Inferior parietal cortex (tissue), 1 donor: ENCODE data around the gene LTBP2.

ENCODE experiments used
- DNase-seq: peaks from one replicate; pipeline ENCODE4 v3.0.0-alpha.2; 2016; ENCODE audit errors: extremely low spot score

LTBP2 gene

DNA sequence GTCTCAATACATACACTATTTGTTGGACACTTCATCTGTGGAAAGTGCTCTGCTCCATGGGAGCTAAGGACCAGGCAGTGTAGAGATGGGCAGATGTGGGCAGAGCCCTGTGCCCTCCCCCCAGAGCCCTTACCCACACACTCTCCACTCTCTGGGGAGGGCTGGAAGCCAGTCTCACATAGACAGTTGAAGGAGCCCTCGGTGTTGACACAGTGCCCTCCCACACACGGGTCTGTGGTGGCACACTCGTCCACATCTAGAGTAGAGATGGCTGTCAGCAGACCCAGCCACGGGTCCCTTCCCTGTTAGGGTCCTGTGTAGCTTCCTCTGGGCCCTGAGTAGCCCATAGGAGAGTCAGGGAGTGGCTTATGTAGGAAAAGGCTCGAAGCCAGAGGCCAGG lies 104.2 kb downstream of the LTBP2 start:
- DNase-seq, result no peak

DNA sequence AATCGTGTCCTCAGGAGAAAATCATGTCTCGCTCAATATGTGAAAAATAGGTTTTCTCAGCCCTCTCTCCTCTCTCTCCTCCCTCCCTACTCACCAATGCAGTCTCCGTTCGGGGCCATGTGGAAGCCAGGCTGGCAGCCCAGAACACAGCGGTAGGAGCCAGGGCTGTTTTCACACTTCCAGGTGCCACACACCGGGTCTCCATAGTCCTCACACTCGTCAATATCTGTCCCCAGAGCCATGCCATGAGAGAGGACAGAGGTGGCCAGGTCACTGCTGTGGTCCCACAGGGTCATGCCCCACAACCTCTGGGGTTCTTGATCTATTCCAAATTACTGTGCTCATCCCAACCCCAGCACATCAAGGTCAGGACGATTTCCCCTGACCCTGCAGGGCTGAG lies 105.0 kb downstream of the LTBP2 start:
- DNase-seq, result no peak

DNA sequence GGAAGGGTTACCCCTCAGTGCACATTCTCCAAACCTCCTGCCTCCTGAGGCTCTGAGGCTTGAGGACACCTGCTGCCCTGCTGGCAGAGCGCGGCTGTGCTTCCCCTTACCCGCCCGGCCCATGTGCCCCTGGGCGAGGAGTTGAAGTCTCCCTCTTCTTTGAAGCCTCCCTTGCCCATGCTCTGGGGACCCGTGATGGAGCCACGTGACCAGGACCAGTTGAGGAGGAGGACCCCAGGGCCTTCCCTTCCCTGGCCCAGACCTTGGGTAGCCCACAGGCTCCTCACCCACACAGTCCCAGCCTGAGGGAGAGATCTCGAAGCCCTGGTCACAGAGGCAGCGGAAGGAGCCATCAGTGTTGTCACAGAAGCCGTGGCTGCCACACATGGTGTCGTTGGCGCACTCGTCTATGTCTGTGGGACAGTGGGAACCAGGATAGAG lies 105.6 kb downstream of the LTBP2 start:
- DNase-seq, result no peak

DNA sequence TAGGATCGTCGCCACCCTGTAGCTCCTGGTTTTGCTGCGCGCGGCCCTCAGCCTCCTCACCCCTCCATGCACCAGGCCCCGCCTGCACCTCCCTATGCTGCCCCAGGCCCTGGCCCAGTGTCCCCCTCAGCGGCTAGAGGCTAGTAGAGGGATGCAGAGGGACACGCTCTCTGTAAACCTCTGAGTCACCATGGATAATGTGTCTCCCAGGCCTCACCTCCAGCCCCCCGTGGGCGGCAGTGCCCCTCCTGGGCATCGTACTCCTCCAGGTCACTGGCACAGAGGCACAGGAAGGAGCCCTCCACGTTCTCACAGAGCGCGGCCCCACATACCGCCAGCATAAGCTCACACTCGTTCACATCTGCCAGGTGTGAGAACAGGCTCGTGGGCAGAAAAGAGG lies 106.2 kb downstream of the LTBP2 start:
- no peak for DNase-seq

DNA sequence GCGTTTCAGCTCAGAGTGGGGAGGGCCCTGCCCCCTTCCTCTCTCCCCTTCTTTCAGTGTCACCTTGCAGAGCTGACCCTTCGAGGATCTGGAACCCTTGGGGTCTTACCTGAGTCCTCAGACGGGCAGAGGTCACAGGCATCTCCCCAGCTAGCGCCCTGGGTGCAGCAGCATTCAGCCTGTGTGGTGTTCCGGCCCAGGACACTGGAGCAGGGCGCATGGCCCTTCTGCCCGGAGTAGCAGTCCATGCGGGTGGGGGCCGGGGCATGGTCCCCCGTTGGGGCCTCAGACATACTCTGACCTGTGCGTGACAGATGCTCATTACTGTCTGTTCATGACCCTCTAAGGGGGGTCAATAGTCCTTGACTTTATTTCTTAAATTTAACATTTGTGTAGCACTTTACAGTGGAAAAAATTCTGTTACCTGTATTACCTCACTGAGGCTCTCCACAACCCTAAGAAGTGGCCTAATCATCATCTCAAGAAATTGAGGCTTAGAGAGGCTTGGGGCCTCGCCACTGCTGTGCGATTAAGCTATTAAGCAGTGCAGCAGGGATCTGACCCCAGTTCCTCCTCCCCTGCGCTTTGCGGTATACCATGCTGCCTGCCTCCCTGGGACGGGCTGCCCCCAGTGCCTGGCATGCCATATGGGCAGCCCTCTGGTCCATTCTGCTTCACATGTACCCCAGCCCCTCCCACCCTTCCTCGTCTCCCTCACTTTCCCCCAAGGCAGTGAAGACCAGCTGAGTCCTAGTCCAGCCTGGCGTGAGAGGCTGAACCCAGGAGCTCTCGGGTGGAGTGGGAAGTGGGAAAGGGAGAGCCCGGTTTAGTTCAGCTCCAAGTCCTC lies 106.9 kb downstream of the LTBP2 start:
- no peak for DNase-seq

DNA sequence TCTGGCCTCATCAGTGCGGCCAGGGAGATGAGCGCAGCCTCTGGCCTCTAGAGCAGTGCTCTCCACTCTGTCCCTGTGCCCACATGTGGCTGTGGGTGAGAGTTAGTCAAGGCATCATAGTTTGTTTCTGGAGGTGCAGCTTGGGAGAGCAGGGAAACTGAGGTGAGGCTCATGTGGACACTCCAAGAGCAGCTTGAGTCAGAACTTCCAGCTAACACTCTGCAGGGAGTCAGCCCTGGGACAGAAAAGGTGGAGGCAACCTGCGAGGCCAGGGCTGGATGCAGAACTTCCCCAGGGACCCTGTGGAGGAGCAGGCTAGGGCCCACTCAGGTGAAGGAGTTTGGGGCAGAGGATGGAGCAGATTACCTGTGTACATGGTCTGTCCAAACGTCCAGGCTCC lies 107.6 kb downstream of the LTBP2 start:
- DNase-seq, result no peak

DNA sequence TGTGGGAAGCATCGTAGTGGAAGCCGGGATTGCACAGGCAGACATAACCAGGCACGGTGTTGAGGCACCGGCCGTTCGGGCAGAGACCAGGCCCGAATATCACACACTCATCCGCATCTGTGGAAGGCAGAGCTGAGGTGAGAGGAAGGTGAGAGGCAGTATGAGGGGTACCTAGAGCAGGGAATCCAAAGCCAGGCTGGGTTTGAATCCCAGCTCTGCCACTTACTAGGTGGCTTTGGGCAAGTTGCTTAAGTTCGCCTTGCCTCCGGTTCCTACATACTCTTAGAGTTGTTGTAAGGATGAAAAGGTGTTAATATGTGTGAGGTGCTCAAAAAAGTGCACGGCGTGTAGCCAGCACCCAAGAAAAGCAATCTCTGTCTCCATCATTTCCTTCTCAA lies 108.1 kb downstream of the LTBP2 start:
- DNase-seq, result no peak

DNA sequence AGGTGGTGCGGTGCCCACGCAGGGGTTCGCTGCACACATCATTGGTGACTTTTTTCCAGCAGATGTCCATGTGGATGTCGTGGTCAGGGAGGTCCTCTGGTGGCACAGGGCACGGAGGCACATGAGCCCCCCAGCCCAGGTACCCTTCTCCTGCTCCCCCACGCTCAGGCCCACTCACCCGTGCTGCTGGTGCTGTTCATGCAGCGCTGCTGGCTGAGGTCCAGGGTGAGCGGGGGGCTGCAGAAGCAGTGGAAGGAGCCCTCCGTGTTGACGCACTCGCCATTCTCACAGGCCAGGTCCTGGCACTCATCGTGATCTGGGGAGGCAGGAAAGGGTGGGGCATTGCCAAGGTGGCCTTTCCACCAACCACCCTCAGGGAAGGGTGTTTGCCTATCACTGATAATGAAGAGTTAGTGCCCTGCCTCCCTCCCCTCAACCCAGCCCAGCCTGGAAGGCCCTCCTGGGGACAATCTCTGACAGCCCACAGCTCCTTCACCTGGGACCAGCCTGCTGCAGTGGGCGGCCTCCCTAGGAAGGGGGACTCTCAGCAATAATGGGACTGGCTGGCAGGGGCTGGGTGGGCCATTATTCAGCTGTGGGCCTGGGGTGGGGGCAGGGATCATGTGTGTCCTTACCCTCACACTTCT lies 108.6 kb downstream of the LTBP2 start:
- DNase-seq, result no peak

DNA sequence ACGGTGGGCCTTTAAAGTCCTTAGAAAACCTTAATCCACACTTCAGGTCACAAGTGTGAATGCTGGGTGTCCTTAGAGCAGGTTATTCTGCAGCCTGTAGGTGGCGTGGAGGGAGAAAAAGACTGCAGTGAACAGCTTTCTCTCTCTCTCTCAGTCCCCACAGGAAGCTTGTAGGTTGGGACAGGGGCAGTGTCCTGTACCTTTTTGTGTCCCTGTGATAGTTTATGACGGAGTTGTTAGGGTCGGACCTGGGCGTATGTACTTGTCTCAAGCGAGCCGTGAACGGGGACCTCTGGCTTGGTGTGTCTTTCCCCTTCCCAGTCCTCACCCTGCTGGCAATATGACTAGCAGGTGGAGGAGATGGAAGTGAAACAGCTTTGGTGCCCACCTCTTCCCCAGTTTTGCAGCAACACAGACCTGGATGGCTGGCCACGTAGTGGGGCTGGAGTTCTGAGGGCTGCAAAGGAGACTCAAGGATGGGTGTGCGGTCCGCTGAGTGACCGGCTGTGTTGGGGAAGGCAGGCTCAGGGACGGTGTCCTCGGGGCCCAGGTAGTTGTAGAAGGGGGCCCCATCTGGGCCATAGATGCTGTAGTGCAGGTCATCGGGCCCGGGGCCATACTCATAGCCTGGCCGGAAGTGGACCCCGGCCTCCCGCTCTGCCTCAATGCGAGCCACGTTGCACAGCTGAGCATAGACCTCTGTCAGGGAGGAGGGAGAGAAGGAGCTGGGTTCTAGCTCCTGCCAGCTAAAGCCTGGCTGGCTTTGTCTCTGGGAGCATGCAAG lies 109.6 kb downstream of the LTBP2 start:
- DNase-seq, result peak; percentile 52

DNA sequence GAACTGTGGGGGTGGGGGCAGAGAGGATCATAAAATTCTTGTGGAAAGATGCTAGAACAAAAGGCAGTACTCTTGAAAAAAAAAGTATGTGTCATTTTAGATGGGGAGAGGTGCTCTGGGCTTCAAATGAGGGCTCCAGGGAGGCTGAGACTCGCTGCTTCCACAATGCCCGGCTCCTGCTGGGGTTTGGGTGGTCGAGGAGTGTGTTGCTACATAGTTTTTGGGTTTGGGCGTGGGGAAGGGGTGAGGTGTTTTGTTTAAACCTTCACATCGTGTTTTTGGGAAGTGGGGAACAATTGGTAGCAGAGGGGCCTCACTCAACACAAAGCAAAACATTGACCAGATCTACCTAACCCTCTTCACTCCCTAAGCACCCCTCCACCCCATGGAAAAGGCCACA lies 110.3 kb downstream of the LTBP2 start:
- no peak for DNase-seq

DNA sequence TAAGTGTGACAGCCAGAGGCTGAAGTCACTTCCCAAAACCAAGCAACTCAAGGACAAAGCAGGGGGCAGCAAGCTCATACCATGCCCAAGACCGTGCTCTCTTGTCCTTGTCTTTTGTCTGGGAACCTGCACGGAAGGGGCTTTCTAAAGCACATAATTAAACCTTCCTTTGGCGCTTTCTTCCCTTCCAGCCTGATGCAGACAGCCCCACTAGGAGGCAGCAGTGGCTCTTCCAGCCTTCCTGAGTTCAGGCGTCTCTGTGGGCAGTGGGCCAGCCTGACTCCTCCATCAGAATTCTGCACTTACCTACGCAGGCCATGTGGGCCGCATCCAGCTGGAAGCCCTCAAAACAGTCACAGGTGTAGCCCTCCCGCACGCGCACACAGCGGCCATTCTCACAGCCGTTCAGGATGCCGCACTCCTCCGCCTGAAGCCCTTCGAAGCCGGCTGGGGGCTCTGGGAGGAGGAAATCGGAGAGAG lies 110.9 kb downstream of the LTBP2 start:
- peak; percentile 78 for DNase-seq

DNA sequence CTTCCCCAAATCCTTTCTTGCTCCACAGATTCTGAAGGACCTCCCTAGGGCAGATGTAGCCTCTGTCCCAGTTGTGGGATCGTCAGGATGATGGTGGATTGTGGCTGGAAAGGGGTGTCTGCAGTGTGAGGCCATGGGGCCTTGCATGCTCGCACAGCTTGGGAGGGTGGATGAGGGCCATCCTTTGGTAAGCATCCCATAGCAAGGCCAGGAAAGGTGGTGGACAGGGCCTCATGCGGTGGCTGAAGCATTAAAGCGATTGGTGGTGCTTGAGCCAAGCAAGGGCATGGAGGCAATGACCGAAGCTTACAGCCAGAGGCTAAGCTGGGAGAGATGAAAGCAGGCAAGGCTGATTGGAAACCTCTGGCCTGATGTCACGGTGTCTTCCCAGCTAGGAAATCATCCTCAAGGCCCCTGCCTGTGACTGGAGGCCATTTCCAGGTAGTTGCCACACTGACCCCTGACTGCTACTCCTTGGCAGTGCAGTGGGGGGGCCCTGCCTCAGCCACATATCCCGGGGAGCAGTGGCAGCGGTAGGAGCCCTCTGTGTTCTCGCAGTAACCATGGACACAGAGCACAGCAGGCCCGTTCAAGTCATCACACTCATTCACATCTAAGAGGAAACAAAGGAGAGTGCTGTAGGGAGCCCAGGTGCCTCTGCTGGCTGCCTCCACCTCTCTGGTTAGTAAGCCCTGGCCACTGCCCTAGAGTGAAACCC lies 111.5 kb downstream of the LTBP2 start:
- DNase-seq, result no peak

DNA sequence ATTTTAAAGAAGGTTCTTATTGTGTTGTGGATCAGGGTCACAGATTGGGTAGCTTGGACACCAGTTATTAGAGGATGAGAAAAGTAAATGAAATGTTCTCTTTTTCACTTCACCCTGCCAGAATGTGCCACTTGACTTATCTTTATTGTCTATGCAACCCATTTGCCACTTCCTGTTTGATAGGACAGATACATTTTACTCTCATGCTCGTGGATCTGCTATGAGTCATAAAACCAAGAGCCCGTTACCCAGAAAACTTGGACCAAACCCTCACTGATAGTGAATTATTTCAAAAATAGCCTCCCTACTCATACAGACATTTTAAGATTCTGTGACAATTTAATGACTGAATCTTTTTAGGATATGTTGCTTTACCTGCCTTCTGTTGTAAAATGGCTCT lies 116.7 kb downstream of the LTBP2 start:
- DNase-seq, result no peak

DNA sequence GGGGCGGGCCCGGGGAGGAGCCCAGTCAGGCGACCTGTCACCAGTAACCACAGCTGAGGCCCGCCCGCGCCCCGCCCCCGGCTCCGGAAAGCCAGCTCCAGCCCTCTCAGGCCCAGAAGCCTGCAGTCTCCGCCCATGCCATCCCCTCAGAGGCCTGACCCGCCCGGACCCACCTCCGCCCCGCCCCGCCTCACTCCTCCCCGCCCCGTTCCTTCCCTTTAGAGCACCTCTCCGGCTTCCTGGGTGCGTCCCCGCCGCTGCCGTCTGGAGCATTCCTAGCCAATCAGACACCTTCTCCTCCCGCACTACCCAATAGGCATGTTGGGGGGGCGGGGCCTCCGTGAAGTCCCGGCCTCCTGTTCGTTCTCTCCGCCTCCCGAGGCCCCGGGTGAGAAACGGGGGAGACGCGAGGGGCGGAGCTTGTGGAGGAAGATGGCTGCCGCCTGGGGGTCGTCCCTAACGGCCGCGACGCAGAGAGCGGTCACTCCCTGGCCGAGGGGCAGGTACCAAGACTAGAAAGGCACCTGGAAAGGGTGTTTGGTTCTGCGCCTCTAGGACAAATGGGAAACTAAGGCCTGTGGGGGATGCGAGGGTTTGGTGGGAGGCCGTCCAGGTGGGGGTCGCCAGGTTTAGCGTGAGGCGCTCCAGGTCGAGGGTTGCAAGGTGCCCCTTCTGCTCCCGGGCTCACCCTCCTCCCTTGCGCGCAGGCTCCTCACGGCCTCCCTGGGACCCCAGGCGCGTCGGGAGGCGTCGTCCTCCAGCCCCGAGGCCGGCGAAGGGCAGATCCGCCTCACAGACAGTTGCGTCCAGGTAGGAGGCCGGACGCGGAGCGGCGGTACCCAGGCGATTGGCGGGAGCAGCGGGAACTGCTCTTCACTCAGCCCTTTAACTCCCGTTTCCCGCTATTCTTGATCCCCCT lies 118.4 kb downstream of the LTBP2 start, which contains the start of gene ISCA2:
Gene ISCA2 (plus strand): TSS at position 423 of the 919 bp plus-strand sequence. CDS start 10 bp downstream, at position 433.
- DNase-seq, result peak; percentile 98

DNA sequence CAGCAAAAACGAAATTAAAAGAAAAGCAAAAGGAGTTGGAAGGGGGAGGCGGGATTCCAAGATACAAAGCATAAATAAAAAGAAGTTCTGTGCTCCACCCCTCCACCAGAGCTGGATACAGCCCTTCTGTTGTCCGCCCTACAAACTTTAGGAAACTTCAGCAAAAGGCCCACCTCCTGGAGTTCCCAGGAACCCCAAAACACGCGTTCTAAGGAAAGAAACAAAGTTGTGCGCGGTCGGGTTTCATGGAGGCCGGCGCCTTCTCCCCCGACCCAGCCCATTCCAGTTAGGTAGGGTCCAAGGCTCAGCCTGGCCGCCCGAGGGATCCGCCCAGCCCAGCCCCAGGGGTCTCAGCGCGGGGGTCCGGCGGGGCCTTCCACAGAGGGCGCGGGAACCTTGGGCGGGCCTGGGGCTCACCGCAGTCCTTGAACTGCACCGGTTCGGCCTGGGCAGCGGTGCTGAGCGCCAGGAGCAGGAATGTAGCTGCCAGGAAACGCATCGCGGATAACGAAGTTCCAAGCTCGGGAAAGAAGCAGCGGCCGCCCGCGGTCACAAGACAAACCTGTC lies 119.2 kb downstream of the LTBP2 start, which contains the start of gene NPC2:
Gene NPC2 (minus strand): TSS at position 530 of the 567 bp plus-strand sequence. CDS start 31 bp downstream, at position 499.
- no peak for DNase-seq

DNA sequence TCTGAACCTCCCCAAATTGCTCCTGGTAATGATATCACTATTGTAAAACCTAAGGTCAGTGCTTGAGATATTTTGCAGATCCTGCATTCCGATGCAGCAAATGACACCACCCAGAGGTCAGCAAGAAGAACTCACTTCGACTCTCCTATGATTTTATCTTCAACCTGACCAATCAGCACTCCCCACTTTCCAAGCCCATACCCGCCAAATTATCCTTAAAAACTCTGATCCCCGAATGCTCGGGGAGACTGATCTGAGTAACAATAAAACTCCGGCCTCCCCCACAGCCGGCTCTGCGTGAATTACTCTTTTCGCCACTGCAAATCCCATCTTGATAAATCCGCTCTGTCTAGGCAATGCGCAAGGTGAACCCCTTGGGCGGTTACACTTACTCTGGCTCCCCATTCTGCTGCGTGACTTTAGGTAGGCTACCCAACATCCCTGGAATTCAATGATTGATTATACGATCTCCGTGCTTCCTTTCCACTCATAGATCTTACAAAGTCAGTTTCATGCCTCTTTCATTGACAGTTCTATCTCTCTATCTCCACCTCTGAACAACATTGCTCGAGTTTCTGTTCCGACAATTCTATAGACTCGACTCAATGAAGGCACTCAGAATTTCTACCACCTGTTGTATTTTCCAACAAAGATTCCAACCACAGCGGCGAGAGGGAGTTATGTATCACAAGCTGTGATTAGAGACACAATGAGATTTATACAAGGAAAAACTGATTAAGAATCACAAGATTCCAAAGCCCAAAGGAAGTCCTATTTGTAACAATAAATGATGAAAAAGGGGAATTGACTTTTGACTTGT lies 119.9 kb downstream of the LTBP2 start:
- DNase-seq, result peak; percentile 23

DNA sequence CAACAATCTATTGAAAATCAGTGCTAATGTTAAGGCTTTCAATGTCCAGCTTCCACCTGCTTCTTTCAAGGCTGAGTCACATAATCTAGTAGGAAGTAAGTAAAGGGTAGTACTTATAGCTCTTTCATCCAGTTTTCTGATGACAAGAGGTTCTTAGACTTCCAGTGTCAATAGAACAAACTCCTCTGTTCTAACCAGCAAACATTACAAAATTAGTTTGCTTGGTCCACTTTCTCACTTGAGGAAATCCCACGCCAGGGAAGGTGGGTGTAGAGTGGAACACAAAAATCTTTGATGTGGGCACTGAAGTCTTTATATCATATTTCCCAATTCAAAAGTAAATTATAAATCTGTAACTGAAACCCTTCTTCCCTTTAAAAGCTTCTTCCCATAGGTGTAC lies 121.6 kb downstream of the LTBP2 start:
- no peak for DNase-seq

DNA sequence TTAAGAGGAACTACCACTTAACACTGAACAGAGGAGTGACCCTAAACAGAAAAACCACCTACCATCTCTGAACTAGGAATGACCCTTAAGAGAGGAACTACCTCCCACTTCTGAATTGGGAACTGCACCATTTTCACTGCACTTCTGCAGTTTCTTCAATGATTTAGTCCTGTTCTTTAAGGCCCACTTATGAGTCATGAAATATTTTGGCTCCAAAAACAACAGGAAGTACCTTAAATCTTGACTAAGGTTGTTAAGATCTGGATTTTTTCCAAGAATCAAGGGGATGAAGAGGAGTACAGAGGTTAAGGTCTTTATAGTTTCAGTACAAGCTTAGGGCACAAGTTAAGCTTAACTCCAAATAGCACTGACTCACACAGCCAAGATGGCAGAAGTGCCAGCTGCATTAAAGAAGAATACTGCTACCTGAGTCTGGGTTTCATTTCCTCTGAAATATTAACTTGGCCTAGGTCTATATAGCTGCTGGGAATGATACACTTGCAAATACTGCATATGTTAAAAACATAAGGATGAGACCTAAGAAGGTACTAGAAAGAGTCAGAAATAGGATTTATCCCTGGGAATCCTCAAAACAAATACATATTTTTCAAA lies 123.1 kb downstream of the LTBP2 start:
- no peak for DNase-seq

DNA sequence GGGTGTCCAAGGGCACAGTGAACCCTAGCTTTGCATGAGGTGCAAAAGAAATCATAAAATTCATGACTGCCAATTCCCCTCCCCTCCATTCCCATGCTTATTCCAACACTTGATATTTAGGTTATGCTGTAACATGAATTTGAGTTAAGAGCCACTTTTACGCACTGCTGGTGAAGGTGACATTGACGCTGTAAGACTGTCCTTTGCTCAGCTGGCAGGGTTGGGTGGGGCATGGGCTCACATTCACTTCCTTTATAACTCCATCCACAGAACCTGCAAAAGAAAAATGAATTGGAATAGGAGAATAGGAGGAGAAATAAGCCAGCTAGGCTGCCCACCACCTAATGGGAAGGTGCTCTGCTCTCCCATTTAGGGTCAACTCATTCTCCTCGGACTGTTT lies 125.9 kb downstream of the LTBP2 start:
- no peak for DNase-seq
